ENCODE results near the gene FAM120A. TPM values are rescaled to one million over a fixed set of nuclear protein-coding genes. Genes with fewer than 3 reads are reported as not detected.

FAM120A gene
- total RNA-seq, 2 donors from 2014 or later = 56.8 to 77.5 TPM

GRCh38 chr9:93597142-93597706 is 145.7 kb downstream of the FAM120A start:
- Histone ChIP-seq H3K9me3 (no peaks in the 10 kb centered on the region), H3K4me1 (peaks cover 51% of the 10 kb centered on the region), H3K4me3 (no peak overlapping the region), H3K36me3 (replicated peaks in 1 of 2; ENCODE audit: insufficient read depth in 1 of 2, low read depth in 2 of 2) (no peaks in the 10 kb centered on the region), H3K27me3 (no peaks in the 10 kb centered on the region), H3K27ac (no peak overlapping the region)
- no peak for ATAC-seq
- DNase-seq = peak in 1 of 4 donors; percentile 1
- intact Hi-C loops (cut with DNase I) = no loop called here
- 92 to 98% methylated on average over 5 to 6 of the region's 6 CpGs for WGBS, 2 donors
- no peak for TF ChIP-seq CTCF (IDR thresholded peaks at IDR 0.05)
- TF ChIP-seq POLR2A (IDR thresholded peaks at IDR 0.05) = no peak

GRCh38 chr9:93597871-93598646 is 146.6 kb downstream of the FAM120A start:
- H3K27ac ChIP-seq = no peak overlapping the region
- 82 to 88% methylated on average over 3 to 15 of the region's 15 CpGs for WGBS, 2 donors

GRCh38 chr9:93598647-93599241 is 147.3 kb downstream of the FAM120A start:
- Histone ChIP-seq H3K4me1 (peaks cover 40% of the 10 kb centered on the region), H3K27ac (no peak overlapping the region), H3K27me3 (no peaks in the 10 kb centered on the region), H3K4me3 (no peak overlapping the region), H3K9me3 (no peaks in the 10 kb centered on the region), H3K36me3 (replicated peaks in 1 of 2; ENCODE audit: insufficient read depth in 1 of 2, low read depth in 2 of 2) (no peaks in the 10 kb centered on the region)
- ATAC-seq = no peak
- intact Hi-C loops (cut with DNase I) = no loop called here
- no peak for TF ChIP-seq CTCF (IDR thresholded peaks at IDR 0.05)
- TF ChIP-seq POLR2A (IDR thresholded peaks at IDR 0.05) = no peak
- 77 to 81% methylated on average over 11 of the region's 11 CpGs for WGBS, 2 donors
- DNase-seq = no peak

More at GRCh38 chr9:93597871-93598646, 146.6 kb downstream of the FAM120A start:
- intact Hi-C loops (cut with DNase I) = no loop called here
- Histone ChIP-seq H3K27me3 (no peaks in the 10 kb centered on the region), H3K4me3 (no peak overlapping the region), H3K4me1 (peaks cover 42% of the 10 kb centered on the region), H3K36me3 (replicated peaks in 1 of 2; ENCODE audit: insufficient read depth in 1 of 2, low read depth in 2 of 2) (no peaks in the 10 kb centered on the region), H3K9me3 (no peaks in the 10 kb centered on the region)
- DNase-seq (peak in 1 of 4 donors; percentile 1), ATAC-seq (no peak)
- TF ChIP-seq POLR2A (IDR thresholded peaks at IDR 0.05) (no peak), CTCF (IDR thresholded peaks at IDR 0.05) (no peak)

GRCh38 chr9:93599571-93600403 is 148.3 kb downstream of the FAM120A start:
- no peaks in the 10 kb centered on the region for H3K27me3 ChIP-seq
- H3K4me1 ChIP-seq = peaks cover 33% of the 10 kb centered on the region
- no peak overlapping the region for H3K4me3 ChIP-seq
- DNase-seq = no peak
- intact Hi-C loops (cut with DNase I) = no loop called here
- H3K9me3 ChIP-seq = no peaks in the 10 kb centered on the region
- H3K36me3 ChIP-seq (replicated peaks in 1 of 2; ENCODE audit: insufficient read depth in 1 of 2, low read depth in 2 of 2) = no peaks in the 10 kb centered on the region
- no peak for ATAC-seq
- H3K27ac ChIP-seq = no peak overlapping the region
- WGBS, 2 donors = 58 to 68% methylated on average over 14 to 17 of the region's 17 CpGs
- TF ChIP-seq POLR2A (IDR thresholded peaks at IDR 0.05) = no peak
- TF ChIP-seq CTCF (IDR thresholded peaks at IDR 0.05) = no peak

Measured in body of pancreas (tissue), 4 donors.